Measurements from ENCODE around the gene UGT1A9. TPM values are rescaled to one million over a fixed set of nuclear protein-coding genes. Genes with fewer than 3 reads are reported as not detected.

The UGT1A9 gene
- total and polyA plus RNA-seq, 4 donors, result not detected

- ATAC-seq (ENCODE audit: insufficient read depth, low FRiP score) (no peak), DNase-seq (no peak)
- no peak for TF ChIP-seq CTCF (IDR thresholded peaks at IDR 0.05; ENCODE audit: control extremely low read depth, extremely low read depth)
- no peak overlapping the region for H3K4me3 ChIP-seq
- H3K4me1 ChIP-seq (ENCODE audit: control insufficient read depth in 5 of 5, insufficient read depth in 5 of 5, low read length in 5 of 5), result peaks cover 0 to 11% (median 0%) of the 10 kb centered on the region in 5 donors
- no peak overlapping the region for H3K27ac ChIP-seq (ENCODE audit: low read depth in 1 of 2, low read length in 1 of 2)
- no peaks in the 10 kb centered on the region for H3K36me3 ChIP-seq (ENCODE audit: control insufficient read depth in 4 of 4, insufficient read depth in 4 of 4, low read length in 4 of 4)
- H3K9ac ChIP-seq (ENCODE audit: insufficient read depth in 1 of 2, low read length in 2 of 2), result no peak overlapping the region
- no peaks in the 10 kb centered on the region for H3K9me3 ChIP-seq (ENCODE audit: control insufficient read depth in 4 of 4, insufficient read depth in 3 of 4, low read length in 3 of 4)
- no peaks in the 10 kb centered on the region for H3K27me3 ChIP-seq (ENCODE audit: control insufficient read depth in 3 of 3, insufficient read depth in 3 of 3, low read length in 2 of 3)
These were observed 17.3 kb downstream of the UGT1A9 start for GRCh38 chr2:233689031-233689430.

- Histone ChIP-seq H3K4me3 (no peak overlapping the region), H3K36me3 (ENCODE audit: control insufficient read depth in 4 of 4, insufficient read depth in 4 of 4, low read length in 4 of 4) (no peaks in the 10 kb centered on the region), H3K4me1 (ENCODE audit: control insufficient read depth in 5 of 5, insufficient read depth in 5 of 5, low read length in 5 of 5) (peaks cover 0 to 11% (median 0%) of the 10 kb centered on the region in 5 donors), H3K9ac (ENCODE audit: insufficient read depth in 1 of 2, low read length in 2 of 2) (no peak overlapping the region), H3K9me3 (ENCODE audit: control insufficient read depth in 4 of 4, insufficient read depth in 3 of 4, low read length in 3 of 4) (no peaks in the 10 kb centered on the region), H3K27me3 (ENCODE audit: control insufficient read depth in 3 of 3, insufficient read depth in 3 of 3, low read length in 2 of 3) (no peaks in the 10 kb centered on the region), H3K27ac (ENCODE audit: low read depth in 1 of 2, low read length in 1 of 2) (no peak overlapping the region)
- TF ChIP-seq CTCF (IDR thresholded peaks at IDR 0.05; ENCODE audit: control extremely low read depth, extremely low read depth), result no peak
- DNase-seq (peak; percentile 44 to 82 (median 77)), ATAC-seq (ENCODE audit: insufficient read depth, low FRiP score) (no peak)
- WGBS, 2 donors, result 3 to 5% methylated on average over 3 of the region's 3 CpGs
These were observed 17.8 kb downstream of the UGT1A9 start for GRCh38 chr2:233689501-233689900.

GRCh38 chr2:233690444-233690843 lies 18.7 kb downstream of the UGT1A9 start:
- DNase-seq (peak; percentile 20 to 30 (median 28)), ATAC-seq (ENCODE audit: insufficient read depth, low FRiP score) (no peak)
- Histone ChIP-seq H3K9me3 (ENCODE audit: control insufficient read depth in 4 of 4, insufficient read depth in 3 of 4, low read length in 3 of 4) (no peaks in the 10 kb centered on the region), H3K9ac (ENCODE audit: insufficient read depth in 1 of 2, low read length in 2 of 2) (no peak overlapping the region), H3K4me1 (ENCODE audit: control insufficient read depth in 5 of 5, insufficient read depth in 5 of 5, low read length in 5 of 5) (peaks cover 0 to 11% (median 0%) of the 10 kb centered on the region in 5 donors), H3K4me3 (no peak overlapping the region), H3K27ac (ENCODE audit: low read depth in 1 of 2, low read length in 1 of 2) (no peak overlapping the region), H3K36me3 (ENCODE audit: control insufficient read depth in 4 of 4, insufficient read depth in 4 of 4, low read length in 4 of 4) (no peaks in the 10 kb centered on the region), H3K27me3 (ENCODE audit: control insufficient read depth in 3 of 3, insufficient read depth in 3 of 3, low read length in 2 of 3) (no peaks in the 10 kb centered on the region)
- TF ChIP-seq CTCF (IDR thresholded peaks at IDR 0.05; ENCODE audit: control extremely low read depth, extremely low read depth), result no peak
- WGBS, 2 donors, result 65 to 90% methylated on average over 4 of the region's 4 CpGs
